H1 (cell line): ENCODE data around the gene CASTOR1. TPM values are rescaled to one million over a fixed set of nuclear protein-coding genes. Genes with fewer than 3 reads are reported as not detected.

ENCODE experiments used
- CTCF ChIA-PET: fragments of 300-600 bp; sonication (Branson Sonifier 250); formaldehyde crosslinking; loops from one replicate; lab custom pipeline; 2021; ENCODE audit not compliant: partially characterized antibody; lab: Charles Lee
- POLR2A ChIA-PET: fragments of 300-600 bp; sonication (Branson Sonifier 250); formaldehyde crosslinking; loops from one replicate; lab custom pipeline; 2021; ENCODE audit warnings: inconsistent platforms; ENCODE audit not compliant: partially characterized antibody; lab: Charles Lee
- DNase-seq, 2 experiments: peaks; one replicate each; pipeline versions ENCODE4 v3.0.0 to v3.0.0-alpha.2; 2010 to 2022; ENCODE audit warnings: low spot score in 2 of 2, low read depth in 1 of 2, mixed read lengths in 1 of 2
- FAIRE-seq: peaks from 2 replicates; lab custom pipeline; 2011; peaks lifted over from hg19 to GRCh38; lab: Jason Lieb, UNC
- H2AFZ ChIP-seq: 2 replicates; pipeline ENCODE4 v1.8.1; 2012; ENCODE audit warnings: low read length, inconsistent platforms
- H2AK5ac ChIP-seq: 2 replicates; pipeline ENCODE4 v1.6.1; 2013; ENCODE audit warnings: low read depth, low read length
- H2BK120ac ChIP-seq: replicated peaks from 2 replicates; pipeline ENCODE3; 2013; ENCODE audit warnings: low read depth, low read length, inconsistent platforms
- H2BK12ac ChIP-seq: 2 replicates; pipeline ENCODE4 v1.6.1; 2013; ENCODE audit warnings: low read depth, low read length
- H2BK15ac ChIP-seq: 2 replicates; pipeline ENCODE4 v1.6.1; 2013; ENCODE audit warnings: low read length
- H2BK20ac ChIP-seq: 2 replicates; pipeline ENCODE4 v1.6.1; 2013; ENCODE audit warnings: low read length
- H2BK5ac ChIP-seq: 2 replicates; pipeline ENCODE4 v1.6.1; 2013; ENCODE audit warnings: low read depth, low read length
- H3K14ac ChIP-seq: 2 replicates; pipeline ENCODE4 v1.6.1; 2013; ENCODE audit warnings: inconsistent platforms; ENCODE audit not compliant: insufficient read length
- H3K18ac ChIP-seq: 2 replicates; pipeline ENCODE4 v1.6.1; 2013; ENCODE audit warnings: low read length; ENCODE audit errors: extremely low read depth
- H3K23ac ChIP-seq: 2 replicates; pipeline ENCODE4 v1.6.1; 2013; ENCODE audit warnings: inconsistent platforms; ENCODE audit not compliant: insufficient read length
- H3K23me2 ChIP-seq: 2 replicates; pipeline ENCODE4 v1.6.1; 2013; ENCODE audit warnings: low read depth, low read length
- H3K27ac ChIP-seq: 2 replicates; pipeline ENCODE4 v1.6.1; 2011; ENCODE audit warnings: low read depth, low read length, inconsistent platforms
- H3K27me3 ChIP-seq, 4 experiments: replicated peaks in 1 of 4; 1 replicate in 1 of 4; 2 replicates in 3 of 4; pipeline versions ENCODE4 v1.6.1 to v1.8.1; 2011 to 2013; ENCODE audit warnings: low read length in 3 of 4, mild to moderate bottlenecking in 3 of 4, inconsistent platforms in 2 of 4, mixed read lengths in 2 of 4, moderate library complexity in 1 of 4; ENCODE audit not compliant: control insufficient read depth in 3 of 4, insufficient read depth in 3 of 4; ENCODE audit errors: extremely low read depth in 1 of 4
- H3K36me3 ChIP-seq, 4 experiments: 2 replicates each; pipeline versions ENCODE4 v1.6.1 to v1.8.1; 2011 to 2013; ENCODE audit warnings: mild to moderate bottlenecking in 4 of 4, low read length in 3 of 4, moderate library complexity in 2 of 4, control low read depth in 1 of 4, inconsistent platforms in 1 of 4; ENCODE audit not compliant: insufficient read depth in 4 of 4, control insufficient read depth in 2 of 4
- H3K4ac ChIP-seq: replicated peaks from 2 replicates; pipeline ENCODE3; 2013; ENCODE audit warnings: low read length, low read depth, mixed read lengths, inconsistent platforms; ENCODE audit not compliant: insufficient read length
- H3K4me1 ChIP-seq, 4 experiments: replicated peaks in 1 of 4; 1 replicate in 1 of 4; 2 replicates in 3 of 4; pipeline versions ENCODE4 v1.6.1 to v1.8.1; 2011 to 2013; ENCODE audit warnings: low read length in 3 of 4, inconsistent platforms in 2 of 4, mixed read lengths in 1 of 4; ENCODE audit not compliant: insufficient read depth in 4 of 4, control insufficient read depth in 3 of 4
- H3K4me2 ChIP-seq, 2 experiments: 2 replicates each; pipeline versions ENCODE4 v1.6.1 to v1.8.1; 2011 to 2013; ENCODE audit warnings: low read depth in 2 of 2, low read length in 2 of 2, control low read depth in 1 of 2, inconsistent platforms in 1 of 2, mild to moderate bottlenecking in 1 of 2; ENCODE audit not compliant: insufficient read depth in 1 of 2
- H3K4me3 ChIP-seq, 4 experiments: fragments of 200-600, 300-600 bp in 1 of 4; sonication (generic), shearing (Covaris generic), sonication (Bioruptor Twin) in 1 of 4; 2 replicates each; pipeline versions ENCODE4 v1.5.1 to v1.8.1; 2011 to 2016; ENCODE audit warnings: low read length in 4 of 4, low read depth in 3 of 4, control low read depth in 2 of 4, inconsistent platforms in 2 of 4, mild to moderate bottlenecking in 2 of 4, mixed read lengths in 1 of 4, moderate library complexity in 1 of 4; ENCODE audit not compliant: insufficient read depth in 2 of 4; ENCODE audit errors: extremely low read depth in 1 of 4
- H3K56ac ChIP-seq: replicated peaks from 2 replicates; pipeline ENCODE3; 2013; ENCODE audit warnings: low read depth, mild to moderate bottlenecking, mixed read lengths, low read length, inconsistent platforms; ENCODE audit not compliant: insufficient read length
- H3K79me1 ChIP-seq: 2 replicates; pipeline ENCODE4 v1.6.1; 2013; ENCODE audit warnings: low read depth, low read length, control low read depth
- H3K79me2 ChIP-seq, 2 experiments: 2 replicates each; pipeline versions ENCODE4 v1.6.1 to v1.8.1; 2012 to 2013; ENCODE audit warnings: low read length in 2 of 2, mild to moderate bottlenecking in 2 of 2, inconsistent platforms in 1 of 2; ENCODE audit not compliant: insufficient read depth in 2 of 2, control insufficient read depth in 1 of 2
- H3K9ac ChIP-seq, 4 experiments: replicated peaks in 1 of 4; 1 replicate in 1 of 4; 2 replicates in 3 of 4; pipeline versions ENCODE4 v1.6.1 to v1.8.1; 2011 to 2013; ENCODE audit warnings: low read depth in 3 of 4, low read length in 3 of 4, control low read depth in 2 of 4, mild to moderate bottlenecking in 2 of 4, moderate library complexity in 2 of 4, inconsistent platforms in 1 of 4; ENCODE audit errors: extremely low read depth in 1 of 4
- H3K9me3 ChIP-seq, 2 experiments: 2 replicates each; pipeline versions ENCODE4 v1.6.1 to v1.8.1; 2012 to 2013; ENCODE audit warnings: mild to moderate bottlenecking in 2 of 2, moderate library complexity in 2 of 2, control low read depth in 1 of 2, inconsistent platforms in 1 of 2, low read depth in 1 of 2, low read length in 1 of 2, mixed read lengths in 1 of 2; ENCODE audit not compliant: insufficient read depth in 2 of 2
- H4K20me1 ChIP-seq, 2 experiments: replicated peaks in 1 of 2; 2 replicates each; pipeline versions ENCODE3 to v1.8.1; 2011 to 2013; ENCODE audit warnings: inconsistent platforms in 2 of 2, low read length in 2 of 2, mild to moderate bottlenecking in 1 of 2; ENCODE audit not compliant: insufficient read depth in 2 of 2, control insufficient read depth in 1 of 2
- H4K5ac ChIP-seq: 2 replicates; pipeline ENCODE4 v1.6.1; 2013; ENCODE audit warnings: low read length, low read depth, mixed read lengths, inconsistent platforms; ENCODE audit not compliant: insufficient read length
- H4K8ac ChIP-seq: 2 replicates; pipeline ENCODE4 v1.8.0; 2013; ENCODE audit warnings: mild to moderate bottlenecking, moderate library complexity, low read length, inconsistent platforms; ENCODE audit not compliant: insufficient read depth; ENCODE audit errors: extremely low read depth
- H4K91ac ChIP-seq: replicated peaks from 2 replicates; pipeline ENCODE3; 2013; ENCODE audit warnings: low read length, mixed read lengths, inconsistent platforms; ENCODE audit not compliant: insufficient read length
- BCL11A ChIP-seq, 2 experiments: IDR thresholded peaks; one replicate each; pipeline ENCODE4 v1.6.1; 2011; ENCODE audit warnings: low read depth in 2 of 2, low read length in 2 of 2, mild to moderate bottlenecking in 2 of 2
- CBX5 ChIP-seq: fragments of 300-800, 300-1000 bp; sonication (generic); IDR thresholded peaks from 2 replicates; pipeline ENCODE4 v1.7.1; 2016; ENCODE audit warnings: antibody characterized with exemption, low read length, low read depth
- CREB1 ChIP-seq: IDR thresholded peaks from 2 replicates; pipeline ENCODE4 v1.6.1; 2012; ENCODE audit warnings: inconsistent platforms
- EGR1 ChIP-seq: IDR thresholded peaks from 2 replicates; pipeline ENCODE4 v1.6.1; 2011; ENCODE audit warnings: low read depth, low read length, borderline replicate concordance
- FOSL1 ChIP-seq: IDR thresholded peaks from 2 replicates; pipeline ENCODE4 v1.6.1; 2011; ENCODE audit warnings: mild to moderate bottlenecking, low read depth, low read length, moderate library complexity; ENCODE audit not compliant: insufficient read depth
- JUN ChIP-seq: IDR thresholded peaks from 2 replicates; pipeline ENCODE4 v1.6.1; 2011; ENCODE audit warnings: low read depth, mild to moderate bottlenecking, improper control_type of control experiment, low read length
- KDM5A ChIP-seq: fragments of 200-600 bp; IDR thresholded peaks from 2 replicates; pipeline ENCODE4 v1.7.1; 2012; ENCODE audit warnings: mild to moderate bottlenecking, low read length, inconsistent platforms, mixed read lengths
- RBBP5 ChIP-seq: IDR thresholded peaks from 2 replicates; pipeline ENCODE4 v1.7.1; 2012; ENCODE audit warnings: low read depth, mild to moderate bottlenecking, inconsistent platforms, low read length, moderate library complexity, borderline replicate concordance
- RNF2 ChIP-seq: fragments of 200-900, 300-1000 bp; sonication (generic); IDR thresholded peaks from 2 replicates; pipeline ENCODE4 v1.7.1; 2016; ENCODE audit warnings: borderline replicate concordance, low read depth, mild to moderate bottlenecking, antibody characterized with exemption, low read length; ENCODE audit not compliant: poor library complexity, severe bottlenecking; ENCODE audit errors: missing control alignments
- SP2 ChIP-seq: IDR thresholded peaks from 2 replicates; pipeline ENCODE4 v1.6.1; 2012; ENCODE audit warnings: mild to moderate bottlenecking, low read length, inconsistent platforms
- SP4 ChIP-seq: IDR thresholded peaks from 2 replicates; pipeline ENCODE4 v1.6.1; 2012; ENCODE audit warnings: low read length, inconsistent platforms
- SUZ12 ChIP-seq: fragments of 200-600 bp; sonication (generic); IDR thresholded peaks from 2 replicates; pipeline ENCODE4 v1.6.1; 2012; ENCODE audit warnings: mild to moderate bottlenecking, inconsistent platforms, low read length, moderate library complexity, mixed read lengths
- TAF1 ChIP-seq: IDR thresholded peaks from 2 replicates; pipeline ENCODE4 v1.6.1; 2011; ENCODE audit warnings: mild to moderate bottlenecking, low read depth, low read length
- TCF12 ChIP-seq: IDR thresholded peaks from 2 replicates; pipeline ENCODE4 v1.6.1; 2011; ENCODE audit warnings: low read depth, mild to moderate bottlenecking, low read length
- WGBS, 2 experiments: shearing (Covaris generic) in 1 of 2; methylation state at CpG; one replicate each; pipeline versions ENCODE4 v1.1.6 to v1.1.7; 2013 to 2015; ENCODE audit warnings: low lambda C conversion rate in 2 of 2, mixed read lengths in 2 of 2, inconsistent platforms in 1 of 2, low coverage in 1 of 2, missing lambda C conversion rate in 1 of 2; ENCODE audit not compliant: insufficient replicate concordance in 2 of 2, insufficient coverage in 1 of 2, insufficient read length in 1 of 2; ENCODE audit errors: extremely low coverage in 1 of 2, missing lambda C conversion rate in 1 of 2; 5-methylcytosine and 5-hydroxymethylcytosine counted together
- polyA plus RNA-seq, 7 experiments: library from polyadenylated mRNA; depleted of rRNA in 3 of 7; stranded (reverse) in 5 of 7; unstranded in 2 of 7; fragments of >200 nt in 5 of 7; fragments of 200-250 nt in 2 of 7; gene quantifications; 1 replicate in 5 of 7; 2 replicates in 1 of 7; 4 replicates in 1 of 7; pipeline versions ENCODE4 v1.2.1 to v1.2.3, GENCODE V29; 2011 to 2013; ENCODE audit warnings: missing spikeins in 2 of 7, mixed read lengths in 2 of 7
- total RNA-seq: library from RNA; stranded (reverse); fragmentation: NEBNext Ultra II Directional; extraction: Animal tissue kit (Norgen Biotek cat#: 25700); gene quantifications from 2 replicates; pipeline ENCODE4 v1.2.1, GENCODE V29; 2021
- TF ChIP-seq, protein P1 (sequence below): IDR thresholded peaks from 2 replicates; pipeline ENCODE4 v1.6.1; 2012; ENCODE audit warnings: inconsistent platforms

The CASTOR1 gene
- total and polyA plus RNA-seq, 2 of the 8 experiments (the other 6 are each of a cell fraction or from before 2014, with no cell fraction given): 10.3 to 36.0 TPM

DNA sequence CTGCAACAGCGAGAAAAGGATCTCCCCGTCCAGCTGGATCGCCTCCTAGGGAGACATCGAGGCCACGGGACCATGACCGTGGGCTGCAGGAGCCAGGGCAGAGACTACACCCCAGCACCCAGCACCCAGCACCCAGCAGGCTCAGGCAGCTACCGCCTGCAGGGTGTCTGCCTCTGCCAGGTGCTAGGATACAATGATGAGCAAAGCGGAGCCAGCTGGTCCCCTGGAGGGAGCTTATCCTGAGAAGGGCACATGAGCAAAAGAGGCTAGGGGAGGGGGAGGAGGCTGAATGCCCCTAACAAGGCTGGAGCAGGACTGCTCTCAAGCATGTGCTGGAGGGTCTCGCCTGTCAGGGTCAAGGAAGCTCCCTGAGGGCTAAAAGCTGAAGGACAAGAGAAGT lies 4.8 kb upstream of the CASTOR1 start:
- H2BK5ac ChIP-seq: no peak overlapping the region
- no peak overlapping the region for H3K27ac ChIP-seq
- H3K18ac ChIP-seq: no peak overlapping the region
- H3K4me1 ChIP-seq: peaks cover 0 to 10% (median 7%) of the 10 kb centered on the region in 4 experiments; a peak in 6 of 7 replicates
- no peak overlapping the region for H3K9ac ChIP-seq
- no peak overlapping the region for H3K4me2 ChIP-seq
- H3K14ac ChIP-seq: no peak overlapping the region
- no peaks in the 10 kb centered on the region for H3K36me3 ChIP-seq
- H3K56ac ChIP-seq: no peak overlapping the region
- H4K91ac ChIP-seq: no peak overlapping the region
- ChIA-PET CTCF (interaction anchor here (5.7 kb wide), 1 partner anchor 34 kb away, joined by 26 read pairs; the partner anchor contains the start of gene TBC1D10A), POLR2A (no interaction called here)
- H2AK5ac ChIP-seq: no peak overlapping the region
- H3K79me1 ChIP-seq: no peaks in the 10 kb centered on the region
- no peaks in the 10 kb centered on the region for H3K27me3 ChIP-seq
- no peaks in the 10 kb centered on the region for H3K9me3 ChIP-seq
- no peak overlapping the region for H2BK20ac ChIP-seq
- H2BK15ac ChIP-seq: no peak overlapping the region
- H3K23me2 ChIP-seq: peaks cover 5% of the 10 kb centered on the region; the same call in 1 of the 2 replicates
- no peak overlapping the region for H4K5ac ChIP-seq
- H3K79me2 ChIP-seq: no peaks in the 10 kb centered on the region
- no peaks in the 10 kb centered on the region for H4K20me1 ChIP-seq
- no peak for FAIRE-seq
- H3K23ac ChIP-seq: no peak overlapping the region
- 86% methylated on average over 9 of the region's 9 CpGs; no CpG with 5 or more reads in 1 of the 2 experiments for WGBS, 2 experiments
- H2BK120ac ChIP-seq: no peak overlapping the region
- H3K4ac ChIP-seq: no peak overlapping the region
- H3K4me3 ChIP-seq: no peak overlapping the region
- no peak overlapping the region for H4K8ac ChIP-seq
- no peak overlapping the region for H2AFZ ChIP-seq
- H2BK12ac ChIP-seq: no peak overlapping the region
- no peak for DNase-seq
- TF ChIP-seq KDM5A: no peak
- TF ChIP-seq SP4: no peak
- no peak for TF ChIP-seq CBX5
- TF ChIP-seq RNF2: no peak
- TF ChIP-seq TCF12: no peak
- no peak for TF ChIP-seq TAF1
- no peak for TF ChIP-seq BCL11A (IDR thresholded peaks at IDR 0.05; ENCODE audit: low read depth in 2 of 2, low read length in 2 of 2)
- TF ChIP-seq FOSL1: no peak
- TF ChIP-seq, protein P1, sequence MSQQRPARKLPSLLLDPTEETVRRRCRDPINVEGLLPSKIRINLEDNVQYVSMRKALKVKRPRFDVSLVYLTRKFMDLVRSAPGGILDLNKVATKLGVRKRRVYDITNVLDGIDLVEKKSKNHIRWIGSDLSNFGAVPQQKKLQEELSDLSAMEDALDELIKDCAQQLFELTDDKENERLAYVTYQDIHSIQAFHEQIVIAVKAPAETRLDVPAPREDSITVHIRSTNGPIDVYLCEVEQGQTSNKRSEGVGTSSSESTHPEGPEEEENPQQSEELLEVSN: no peak
- TF ChIP-seq SP2: no peak
- no peak for TF ChIP-seq JUN
- no peak for TF ChIP-seq CREB1
- TF ChIP-seq RBBP5: no peak
- TF ChIP-seq SUZ12: no peak
- TF ChIP-seq EGR1: no peak
